ENCODE data around the gene TNFRSF1A.

Gene TNFRSF1A

DNA sequence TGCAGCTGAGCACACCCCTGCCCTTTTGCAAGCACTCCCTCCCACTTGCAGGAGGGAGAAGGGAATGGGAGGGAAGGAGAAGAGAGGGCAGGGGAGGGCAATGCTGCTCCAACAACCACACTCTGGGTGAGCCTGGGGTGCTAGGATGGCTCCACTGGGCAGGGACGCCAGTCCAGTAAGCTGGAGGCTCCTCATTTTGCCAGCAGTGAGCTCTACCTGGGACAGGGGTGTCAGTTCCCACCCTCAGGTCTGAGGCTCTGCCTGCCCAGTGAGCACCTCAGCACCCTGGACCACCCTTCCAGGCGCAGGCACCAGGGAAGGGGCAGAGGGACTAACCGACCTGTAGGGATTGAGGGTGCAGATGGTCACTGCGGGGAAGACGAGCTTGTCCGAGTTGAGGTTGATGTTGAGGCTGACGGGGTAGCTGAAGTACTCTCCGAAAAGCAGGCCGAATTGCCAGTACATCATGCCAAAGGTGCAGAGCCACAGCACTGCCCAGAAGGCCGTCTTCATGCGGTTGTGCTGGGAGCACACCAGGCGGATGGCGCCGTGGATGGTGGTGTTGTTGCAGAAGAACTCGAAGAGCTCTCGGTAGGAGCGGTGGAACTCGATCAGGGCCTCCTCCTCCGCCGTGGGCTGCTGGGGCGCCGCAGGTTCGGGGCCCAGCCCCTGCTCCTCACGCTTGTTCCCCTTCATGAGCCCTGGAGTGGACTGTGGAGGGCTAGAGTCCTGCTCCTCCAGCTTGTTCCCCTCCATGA lies 32.3 kb upstream of the TNFRSF1A start:
- DNase-seq (ENCODE audit: low read depth), result no peak

DNA sequence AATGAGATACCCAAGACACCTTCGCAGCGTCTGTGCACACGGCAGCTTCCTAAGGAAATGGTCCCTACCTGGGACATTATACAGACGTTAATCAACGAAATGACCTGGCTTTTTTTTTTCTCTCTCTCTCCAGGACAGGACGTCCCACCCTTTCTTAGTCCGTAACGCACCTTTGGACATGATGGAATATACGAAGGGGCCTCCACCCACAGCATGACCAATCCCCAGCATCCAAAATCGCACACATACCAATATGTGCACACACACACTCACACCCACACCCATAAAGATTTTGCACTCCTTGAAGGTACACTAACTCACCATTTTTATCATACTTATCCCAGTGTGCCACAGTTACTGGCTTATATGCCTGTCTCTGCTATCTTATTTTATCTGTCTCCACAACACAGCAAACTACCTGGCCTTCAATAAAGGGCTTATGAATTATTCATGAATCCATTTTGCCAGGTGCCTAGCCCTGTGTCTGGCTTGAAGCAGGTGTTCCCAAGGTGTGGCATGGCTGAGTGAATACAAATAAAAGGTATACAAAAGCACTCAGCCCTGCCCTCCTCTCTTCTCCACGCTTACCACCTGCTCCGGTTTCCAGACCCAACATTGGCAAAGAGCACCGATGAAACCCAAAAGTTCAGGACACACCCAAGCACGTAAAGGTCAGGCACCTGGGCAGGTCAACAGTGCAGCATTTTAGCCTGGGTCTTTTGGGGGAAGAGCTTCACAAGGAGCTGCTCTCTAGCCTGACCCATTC lies 31.3 kb upstream of the TNFRSF1A start:
- no peak for DNase-seq (ENCODE audit: low read depth)

DNA sequence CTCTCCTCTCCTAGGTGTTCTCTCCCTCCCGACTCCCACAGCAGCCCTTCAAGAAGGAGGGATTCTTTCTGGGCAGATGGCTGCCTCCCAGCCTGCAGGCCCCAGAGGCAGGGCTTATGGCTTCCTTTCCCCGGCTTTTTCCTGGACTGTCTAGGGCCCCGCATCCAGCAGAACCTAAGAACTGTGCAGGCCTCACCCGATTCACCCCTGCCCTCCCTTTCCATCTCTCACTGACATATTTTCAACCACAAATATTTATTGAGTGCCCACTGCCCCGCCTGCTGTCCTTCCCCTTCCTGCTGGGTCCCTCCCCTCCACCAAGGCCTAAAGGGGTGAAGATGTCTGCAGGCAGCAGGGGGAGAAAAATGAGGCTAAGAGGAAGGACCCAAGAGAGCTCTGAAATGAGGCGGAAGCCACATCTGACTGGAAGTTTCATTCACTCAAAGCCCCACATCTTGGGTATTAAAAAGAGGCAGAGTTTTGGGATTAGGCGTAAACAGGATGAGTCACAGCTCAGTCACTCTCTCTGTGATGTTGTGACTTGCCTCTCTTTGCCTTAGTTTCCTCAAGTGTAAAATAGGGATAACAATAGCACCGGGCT lies 30.6 kb upstream of the TNFRSF1A start:
- peak; percentile 84 for DNase-seq (ENCODE audit: low read depth)

DNA sequence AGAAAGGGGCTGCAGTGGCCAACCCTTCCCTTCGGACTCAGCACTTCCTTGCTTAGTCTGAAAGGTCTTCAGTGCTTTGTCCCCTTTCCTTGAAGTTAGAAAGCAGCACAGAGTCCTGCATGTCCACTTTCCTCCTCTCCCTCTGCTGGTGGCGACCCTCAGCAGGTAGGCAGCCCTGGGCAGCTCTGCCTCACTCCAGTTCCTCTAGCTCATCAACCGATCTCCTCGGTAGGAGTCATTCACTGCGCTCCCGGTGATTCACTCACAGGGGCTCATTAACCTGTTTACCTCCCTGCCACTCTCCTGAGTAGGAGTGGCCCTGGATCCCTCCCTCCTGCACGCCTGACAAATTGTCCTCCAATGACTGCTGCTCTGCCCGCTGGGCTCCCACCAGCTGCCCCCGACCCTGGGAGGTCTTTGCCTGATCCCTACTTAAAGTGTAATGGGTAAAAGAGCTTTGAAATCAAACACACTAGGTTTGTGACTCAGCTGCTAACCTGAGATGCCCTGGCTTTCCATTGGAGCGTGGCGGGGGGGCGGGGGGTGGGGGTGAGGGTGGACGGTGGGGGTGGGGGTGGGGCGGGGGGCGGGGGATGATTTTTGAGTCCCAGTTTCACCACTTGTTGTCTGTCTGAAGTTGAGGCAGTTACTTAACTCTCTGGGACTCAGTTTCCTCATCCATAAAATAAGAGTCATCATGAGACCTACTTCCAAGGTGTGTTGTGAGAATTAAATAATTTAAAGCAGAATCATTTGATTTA lies 29.3 kb upstream of the TNFRSF1A start:
- no peak for DNase-seq (ENCODE audit: low read depth)

DNA sequence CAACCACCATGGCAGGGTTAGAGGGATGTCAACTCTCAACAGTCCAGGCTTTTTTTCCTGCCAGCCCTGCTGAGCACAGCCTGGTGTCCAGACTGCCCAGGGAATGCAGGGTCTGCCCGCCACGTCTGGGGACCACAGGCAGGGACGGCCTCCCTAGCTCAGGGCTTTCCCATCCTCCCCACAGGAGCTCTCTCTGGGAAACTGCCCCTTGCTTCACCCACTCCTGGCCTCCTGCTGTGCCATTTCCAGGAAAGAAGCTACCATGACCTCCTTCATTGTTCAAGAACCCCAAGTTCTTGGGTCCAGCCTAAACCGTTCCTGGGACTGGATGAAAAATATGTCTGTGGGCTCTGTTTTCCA lies 28.7 kb upstream of the TNFRSF1A start:
- no peak for DNase-seq (ENCODE audit: low read depth)

DNA sequence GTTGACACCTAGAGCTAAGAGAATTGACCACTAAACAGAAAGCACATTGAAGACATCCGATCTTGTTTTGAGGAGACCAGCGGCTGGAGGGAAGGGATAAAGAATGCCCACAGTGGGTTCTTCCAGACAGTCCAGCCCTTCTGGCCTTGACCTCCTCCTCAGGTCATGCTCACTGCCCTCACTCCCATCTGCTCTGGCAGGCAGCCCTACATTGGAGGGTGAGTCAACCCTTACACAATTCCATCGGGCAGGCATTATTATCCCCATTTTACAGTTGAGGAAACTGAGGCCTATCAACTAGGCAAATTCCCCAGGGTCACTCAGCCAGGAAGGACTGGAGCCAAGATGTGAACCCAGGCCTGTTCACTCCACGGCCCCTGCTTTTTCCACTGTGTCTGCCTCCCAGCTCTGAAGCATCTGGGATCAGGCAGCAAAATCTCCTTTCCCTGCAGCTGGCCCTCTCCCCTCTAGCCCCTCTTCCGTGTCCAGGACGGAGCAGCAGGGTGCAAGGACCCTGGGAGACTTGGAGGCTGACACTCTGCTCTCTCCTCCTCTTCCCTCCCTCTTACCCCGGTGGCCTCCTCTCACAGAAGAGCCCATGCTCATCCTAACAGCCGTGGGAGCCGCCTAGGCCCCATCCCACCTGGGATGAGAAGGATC lies 28.2 kb upstream of the TNFRSF1A start:
- DNase-seq (ENCODE audit: low read depth), result no peak

DNA sequence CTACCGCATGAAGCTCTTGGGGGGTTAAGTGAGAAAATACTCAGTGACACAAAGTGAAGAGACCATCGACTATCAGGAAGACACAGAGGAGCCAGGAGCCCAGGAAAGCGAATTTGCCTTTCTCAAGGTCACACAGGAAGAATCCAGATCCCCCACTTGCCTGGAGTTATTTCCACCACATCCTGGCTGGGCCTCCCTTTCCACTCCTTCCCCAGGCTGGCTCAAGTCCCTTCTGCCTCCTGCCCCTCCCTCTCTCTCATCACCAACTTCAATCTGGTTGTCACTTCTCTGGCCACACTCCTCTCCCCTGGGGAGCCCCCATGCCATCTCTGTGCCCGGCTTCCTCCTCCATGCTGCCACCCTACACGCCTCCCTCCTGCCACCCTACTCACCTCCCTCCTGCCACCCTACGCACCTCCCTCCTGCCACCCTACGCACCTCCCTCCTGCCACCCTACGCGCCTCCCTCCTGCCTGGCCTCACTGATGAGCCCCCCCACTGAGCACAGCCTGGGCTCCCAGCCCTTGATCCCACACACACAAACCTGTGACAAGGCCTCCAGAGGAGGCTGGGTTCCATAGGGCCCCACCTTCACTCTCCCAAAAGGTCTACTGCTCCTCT lies 27.1 kb upstream of the TNFRSF1A start:
- no peak for DNase-seq (ENCODE audit: low read depth)

DNA sequence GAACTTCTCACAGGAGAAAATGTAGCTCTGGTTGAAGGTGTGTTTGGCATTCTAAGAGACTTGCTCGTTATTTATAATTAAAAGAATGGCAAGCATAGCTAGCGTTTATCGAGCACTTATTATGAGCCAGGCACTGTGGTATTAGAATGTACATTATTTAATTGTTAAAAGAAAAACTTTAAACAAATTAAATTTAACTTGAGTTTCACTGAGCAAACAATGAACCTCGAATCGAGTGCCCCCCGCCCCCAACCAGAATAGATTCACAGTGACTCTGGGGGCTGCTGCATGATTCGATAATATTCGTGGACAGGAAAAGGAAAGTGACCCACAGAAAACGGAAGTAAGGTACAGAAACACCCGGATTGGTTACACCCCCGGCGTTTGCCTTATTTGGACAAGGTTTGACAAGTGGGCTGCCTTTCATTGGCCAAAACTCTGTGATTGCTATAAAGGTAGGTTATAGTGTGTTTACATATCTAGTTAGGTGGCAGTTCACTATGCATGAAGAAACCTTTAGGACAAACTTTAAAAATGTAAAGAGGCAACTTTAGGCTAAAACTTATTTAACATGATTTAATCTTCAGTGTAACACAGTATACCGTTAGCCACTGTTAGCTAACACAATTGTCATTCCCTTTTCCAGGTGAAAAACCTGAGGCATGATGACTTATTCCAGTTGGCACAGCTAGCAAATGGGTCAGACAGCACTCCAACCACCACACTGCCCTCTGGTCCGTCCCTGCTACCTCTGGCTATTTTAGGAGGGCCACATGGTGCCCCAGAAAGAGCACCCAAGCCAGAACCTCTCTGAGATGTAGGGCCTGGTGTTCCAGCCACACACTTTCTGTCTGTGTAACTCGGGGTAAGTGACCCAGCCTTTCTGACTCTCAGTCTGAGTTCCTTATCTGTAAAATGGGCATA lies 26.4 kb upstream of the TNFRSF1A start:
- DNase-seq (ENCODE audit: low read depth), result no peak

DNA sequence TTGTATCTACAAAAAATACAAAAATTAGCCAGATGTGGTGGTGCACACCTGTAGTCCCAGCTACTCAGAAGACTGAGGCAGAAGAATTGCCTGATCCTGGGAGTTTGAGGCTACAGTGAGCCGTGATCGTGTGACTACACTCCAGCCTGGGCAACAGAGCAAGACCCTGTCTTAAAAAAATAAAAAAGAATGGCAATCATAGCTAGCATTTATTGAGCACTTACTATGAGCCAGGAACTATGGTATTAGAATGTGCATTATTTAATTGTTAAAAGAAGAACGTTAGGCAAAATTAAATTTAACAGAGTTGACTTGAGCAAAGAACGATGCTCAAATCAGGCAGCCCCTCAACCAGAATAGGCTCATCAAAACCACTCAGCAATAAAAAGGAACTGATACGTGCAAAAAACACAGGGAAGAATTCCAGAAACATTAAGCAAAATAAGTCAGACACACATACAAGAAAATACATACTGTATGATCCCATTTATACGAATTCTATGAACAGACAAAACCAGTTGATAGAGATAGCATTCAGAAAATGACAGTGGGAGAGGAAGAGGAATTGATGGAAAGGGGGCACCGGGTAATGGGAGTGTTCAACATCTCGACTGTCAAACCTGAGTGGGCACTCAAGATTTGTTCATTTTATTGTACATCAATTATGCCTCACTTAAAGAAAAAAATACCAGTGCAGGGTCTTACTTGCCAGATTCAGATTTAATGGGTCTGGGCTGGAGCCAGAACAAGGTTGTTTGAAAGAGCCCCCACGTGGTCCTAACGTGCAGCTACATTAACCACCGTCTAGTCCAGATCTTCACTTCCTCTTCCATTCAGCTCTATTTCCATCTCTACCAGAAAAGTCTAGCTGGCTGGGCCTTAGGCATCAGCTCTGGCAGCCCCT lies 25.4 kb upstream of the TNFRSF1A start:
- DNase-seq (ENCODE audit: low read depth), result no peak

DNA sequence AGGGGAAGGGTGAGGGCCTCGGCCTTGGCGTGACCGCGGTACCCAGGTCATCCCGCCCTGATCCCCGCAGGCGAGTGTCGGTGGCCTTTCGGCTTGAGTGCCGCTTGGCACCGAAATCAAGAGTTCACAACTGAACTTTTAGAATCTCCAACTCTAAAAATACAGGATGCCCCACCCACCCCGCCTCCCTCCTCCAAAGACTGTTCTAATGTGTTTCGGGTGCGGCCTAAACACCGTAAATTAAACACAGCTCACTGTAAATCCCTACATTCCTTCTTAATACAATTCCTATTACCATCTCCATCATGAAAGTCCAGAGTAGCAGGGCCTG lies 22.1 kb upstream of the TNFRSF1A start:
- DNase-seq (ENCODE audit: low read depth), result no peak

DNA sequence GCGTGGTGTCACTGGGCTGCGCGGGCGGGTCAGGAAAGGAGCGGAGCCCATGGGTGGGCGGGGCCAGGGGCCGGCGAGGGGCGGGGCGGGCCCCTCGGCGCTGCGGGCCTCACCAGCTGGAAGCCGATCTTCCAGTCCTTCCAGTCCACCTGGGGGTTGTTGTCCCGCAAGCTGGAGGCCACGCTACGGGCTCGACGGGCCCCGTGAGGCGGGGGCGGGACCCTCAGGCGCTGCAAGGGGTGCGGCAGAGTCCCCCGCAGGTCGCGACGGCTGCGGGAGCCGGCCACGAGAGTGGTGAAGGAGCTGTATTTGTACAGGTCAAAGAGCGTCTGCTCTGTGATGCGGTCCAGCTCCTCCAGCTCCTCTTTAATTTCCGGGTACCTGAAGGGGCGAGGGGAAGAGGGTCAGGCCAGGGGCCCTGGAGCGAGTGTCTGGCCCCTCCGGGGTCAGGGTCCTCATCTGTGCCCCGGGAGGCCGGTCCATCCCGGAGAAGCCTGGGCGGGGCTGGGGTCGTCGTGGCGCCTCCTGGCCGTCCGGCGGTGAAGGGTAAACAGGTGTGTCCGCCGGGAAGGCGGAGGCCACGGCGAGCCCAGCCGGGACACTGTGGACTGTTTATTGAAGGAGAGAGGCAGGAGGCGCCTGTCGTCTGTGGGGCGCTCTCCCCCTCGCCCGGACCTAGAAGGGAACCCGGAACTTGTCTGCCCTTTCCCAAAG lies 21.6 kb upstream of the TNFRSF1A start:
- DNase-seq (ENCODE audit: low read depth), result no peak

DNA sequence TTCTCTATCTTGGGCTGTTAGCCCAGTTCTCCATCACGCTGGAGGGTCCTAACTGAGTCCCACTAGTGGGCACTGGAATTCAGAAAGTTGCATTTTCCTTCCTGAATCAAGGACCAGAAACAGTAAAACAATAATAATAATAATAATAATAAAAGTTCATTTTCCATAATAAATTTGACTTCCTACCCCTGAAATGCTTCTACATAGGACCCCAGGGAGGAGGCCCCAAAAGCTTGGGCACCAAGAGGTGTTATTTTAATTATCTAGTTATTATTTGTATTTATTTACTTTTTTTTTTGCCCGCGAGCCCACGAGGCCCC lies 21.1 kb upstream of the TNFRSF1A start:
- no peak for DNase-seq (ENCODE audit: low read depth)

DNA sequence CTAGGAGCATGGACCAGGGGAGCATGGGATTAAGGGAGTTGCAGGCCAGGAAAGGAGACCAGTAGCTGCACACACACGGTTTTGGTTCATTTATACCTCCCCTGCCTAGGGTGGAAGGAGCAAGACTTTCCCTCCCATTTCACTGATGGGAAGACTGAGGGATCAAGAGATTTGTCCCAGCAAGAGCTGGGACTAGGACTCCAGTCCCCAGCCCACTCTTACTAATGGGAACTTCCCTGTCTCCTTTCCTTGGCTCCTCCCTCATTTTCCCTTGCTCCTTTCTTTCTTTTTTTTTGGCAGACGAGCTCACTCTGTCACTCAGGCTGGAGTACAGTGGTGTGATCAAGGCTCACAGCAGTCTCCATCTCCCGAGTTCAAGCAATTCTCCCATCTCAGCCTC lies 20.5 kb upstream of the TNFRSF1A start:
- no peak for DNase-seq (ENCODE audit: low read depth)

DNA sequence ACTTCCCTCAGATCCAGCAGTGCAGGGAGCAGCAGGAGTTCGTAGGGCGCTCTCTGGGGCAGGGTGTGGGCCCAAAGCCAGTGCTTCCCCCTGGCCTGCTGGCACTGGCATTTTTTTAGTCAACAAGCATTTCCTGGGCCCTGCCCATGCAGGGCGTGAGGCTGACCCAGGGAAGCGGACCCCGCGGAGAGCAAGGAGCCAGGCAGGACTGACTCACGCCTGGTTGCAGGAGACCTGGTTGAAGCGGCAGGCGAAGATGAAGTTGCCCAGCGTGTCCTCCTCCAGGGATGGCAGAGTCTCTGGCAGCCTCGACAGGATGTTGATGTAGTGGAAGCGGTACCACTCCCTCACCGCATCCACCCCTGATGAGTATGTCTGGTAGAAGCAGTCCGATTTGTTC lies 20.0 kb upstream of the TNFRSF1A start:
- DNase-seq (ENCODE audit: low read depth), result peak; percentile 93

DNA sequence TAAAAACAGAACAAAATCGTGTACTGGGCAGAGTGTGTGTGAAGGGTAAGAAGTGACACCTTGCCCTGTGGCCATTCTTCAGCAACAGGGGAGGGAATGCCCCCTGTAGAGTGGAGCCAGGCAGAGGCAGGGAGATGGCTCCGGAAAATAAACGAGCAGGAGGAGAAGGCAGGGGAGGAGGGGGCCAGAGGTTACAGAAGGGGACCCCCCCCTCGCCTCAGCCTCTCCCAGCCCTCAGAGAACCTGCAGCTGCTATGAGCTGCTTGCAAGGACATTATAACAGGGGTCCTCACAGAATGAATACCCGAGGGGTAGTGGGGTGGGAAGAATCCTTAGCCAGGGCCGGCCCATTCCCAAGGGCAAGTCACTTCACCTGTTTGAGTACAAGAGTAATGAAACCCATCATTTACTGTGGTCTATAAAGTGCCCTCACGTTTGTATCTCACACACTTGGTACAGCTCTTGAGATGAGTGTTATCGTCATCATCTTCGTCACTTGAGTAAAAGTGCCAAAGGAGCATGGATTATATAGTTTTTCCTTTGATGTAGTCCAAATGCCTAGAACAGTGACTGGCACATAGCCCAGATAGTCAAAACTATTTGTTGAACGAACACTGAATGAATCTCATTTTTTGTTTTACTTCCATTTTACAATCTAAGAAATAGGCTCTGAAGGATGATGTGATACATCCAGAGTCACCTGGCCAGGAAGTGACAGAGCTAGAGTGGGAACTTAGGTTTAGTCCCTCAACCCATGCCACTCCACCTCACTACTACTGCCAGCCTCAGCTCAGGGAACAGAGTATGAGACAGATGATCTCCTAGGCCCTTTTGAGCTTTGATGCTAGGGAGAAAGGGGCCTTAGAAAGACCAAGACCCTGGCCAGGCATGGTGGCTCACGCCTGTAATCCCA lies 19.0 kb upstream of the TNFRSF1A start:
- DNase-seq (ENCODE audit: low read depth), result no peak

DNA sequence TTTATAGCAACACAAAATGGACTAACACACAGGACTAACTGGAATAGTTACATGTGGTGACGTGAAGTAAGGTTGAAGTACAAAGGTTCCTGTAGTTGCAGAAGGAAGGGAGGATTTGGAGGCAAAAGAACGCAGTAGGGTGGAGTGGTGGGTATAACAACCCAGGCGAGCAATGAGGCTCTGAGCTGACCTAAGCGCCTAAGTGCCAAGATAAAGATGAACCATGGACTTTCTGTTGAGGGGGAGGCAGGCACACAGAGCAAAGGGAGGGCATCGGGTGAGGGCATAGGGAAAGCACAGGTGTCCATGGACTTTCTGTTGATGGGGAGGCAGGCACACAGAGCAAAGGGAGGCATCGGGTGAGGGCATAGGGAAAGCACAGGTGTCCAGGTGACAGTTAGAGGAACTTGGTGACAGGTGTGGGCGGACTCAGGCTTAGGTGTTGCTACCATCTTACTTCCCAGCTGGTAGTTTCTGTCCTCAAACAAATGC lies 18.2 kb upstream of the TNFRSF1A start:
- no peak for DNase-seq (ENCODE audit: low read depth)

DNA sequence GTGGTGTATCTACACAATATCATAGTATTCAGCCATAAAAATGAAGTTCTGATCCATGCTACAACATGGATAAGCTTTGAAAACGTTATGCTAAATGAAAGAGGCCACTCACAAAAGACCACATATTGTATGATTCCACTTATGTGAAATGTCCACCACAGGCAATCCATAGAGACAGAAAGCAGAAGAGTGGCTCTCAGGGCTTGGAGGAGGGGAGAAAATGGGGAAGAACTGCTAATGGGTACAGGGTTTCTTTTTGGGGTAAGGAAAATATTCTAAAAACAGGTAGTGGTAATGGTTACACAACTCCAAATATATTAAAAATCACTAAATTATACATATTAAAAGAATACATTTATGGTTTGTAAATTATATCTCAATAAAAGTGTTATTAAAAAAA lies 17.0 kb upstream of the TNFRSF1A start:
- DNase-seq (ENCODE audit: low read depth), result no peak

DNA sequence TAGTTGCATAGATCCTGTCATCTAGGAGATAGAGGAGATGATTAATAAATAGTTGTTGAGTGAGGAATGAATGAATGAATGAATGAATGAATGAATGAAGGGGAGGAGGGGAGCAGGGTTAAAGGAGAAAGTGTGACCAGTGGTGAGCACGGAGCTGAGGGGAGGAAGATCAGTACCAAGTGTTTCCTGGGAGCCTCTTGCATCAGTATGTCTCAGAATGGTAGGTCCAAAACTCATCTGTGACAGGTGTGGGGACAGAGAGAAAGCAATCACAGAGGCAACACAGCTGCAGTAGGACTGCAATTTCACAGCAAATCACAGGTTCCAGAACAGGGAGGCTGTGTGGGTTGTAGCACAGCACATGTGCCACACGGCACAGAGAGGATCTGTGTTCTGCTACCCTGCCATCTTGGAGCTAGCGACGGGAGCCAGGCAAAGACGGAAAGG lies 14.5 kb upstream of the TNFRSF1A start:
- no peak for DNase-seq (ENCODE audit: low read depth)
